Endothelial cell of umbilical vein (primary cell): ENCODE data around the gene SYNE1. TPM values are rescaled to one million over a fixed set of nuclear protein-coding genes. Genes with fewer than 3 reads are reported as not detected.
"Not testable (repeated sequence)": the region's sequence is repeated elsewhere in the genome, so short reads cannot be mapped to it uniquely, and the experiment has no call there.

Experiments used
- BruUV-seq: library from RNA; stranded (reverse); fragments of 400-500 nt; replicated peaks from 2 replicates; lab custom pipeline; 2021; lab: Mats Ljungman, UMichigan
- CTCF ChIA-PET: fragments of 300-600, 350-600 bp; sonication (Branson Sonifier 250); formaldehyde crosslinking; loops from one replicate; lab custom pipeline; 2021; ENCODE audit warnings: antibody characterized with exemption, inconsistent platforms; lab: Charles Lee
- POLR2A ChIA-PET: fragments of 300-600, 350-600 bp; sonication (Branson Sonifier 250); formaldehyde crosslinking; loops from one replicate; lab custom pipeline; 2021; ENCODE audit warnings: antibody characterized with exemption, inconsistent platforms; lab: Charles Lee
- DNase-seq: peaks from one replicate; pipeline ENCODE4 v3.0.0-alpha.2; 2011; ENCODE audit warnings: low read depth, low spot score
- FAIRE-seq: peaks from 2 replicates; lab custom pipeline; 2011; peaks lifted over from hg19 to GRCh38; lab: Jason Lieb, UNC
- H2AFZ ChIP-seq: 2 replicates; pipeline ENCODE4 v1.6.0; 2012; ENCODE audit warnings: low read depth, low read length, control low read depth, inconsistent platforms
- H3K27ac ChIP-seq: 2 replicates; pipeline ENCODE4 v1.5.1; 2011; ENCODE audit warnings: low read depth, mild to moderate bottlenecking, control low read depth, low read length, moderate library complexity; ENCODE audit not compliant: insufficient read depth
- H3K27me3 ChIP-seq, 2 experiments: 2 replicates each; pipeline versions ENCODE4 v1.6.0 to v1.6.1; 2011; ENCODE audit warnings: low read length in 2 of 2, mixed read lengths in 1 of 2; ENCODE audit not compliant: control insufficient read depth in 2 of 2, insufficient read depth in 2 of 2
- H3K36me3 ChIP-seq, 2 experiments: 2 replicates in 1 of 2; 3 replicates in 1 of 2; pipeline ENCODE4 v1.5.1; 2011; ENCODE audit warnings: low read length in 2 of 2, mild to moderate bottlenecking in 1 of 2, moderate library complexity in 1 of 2; ENCODE audit not compliant: control insufficient read depth in 2 of 2, insufficient read depth in 2 of 2; ENCODE audit errors: extremely low read depth in 1 of 2
- H3K4me1 ChIP-seq: 3 replicates; pipeline ENCODE4 v1.5.1; 2011; ENCODE audit warnings: mild to moderate bottlenecking, low read length; ENCODE audit not compliant: control insufficient read depth, insufficient read depth; ENCODE audit errors: extremely low read depth
- H3K4me2 ChIP-seq: 2 replicates; pipeline ENCODE4 v1.6.1; 2011; ENCODE audit warnings: low read length, control low read depth, mixed read lengths; ENCODE audit not compliant: insufficient read depth
- H3K4me3 ChIP-seq, 3 experiments: fragments of 200-600 bp in 1 of 3; sonication (generic), shearing (Covaris generic) in 1 of 3; replicated peaks in 1 of 3; 2 replicates each; pipeline ENCODE4 v1.5.1; 2011 to 2016; ENCODE audit warnings: control low read depth in 3 of 3, low read length in 3 of 3, mild to moderate bottlenecking in 2 of 3, inconsistent platforms in 1 of 3, low read depth in 1 of 3, moderate library complexity in 1 of 3; ENCODE audit not compliant: insufficient read depth in 1 of 3
- H3K79me2 ChIP-seq: 2 replicates; pipeline ENCODE4 v1.6.0; 2012; ENCODE audit warnings: low read length, inconsistent platforms; ENCODE audit not compliant: control insufficient read depth, insufficient read depth
- H3K9ac ChIP-seq: replicated peaks from 2 replicates; pipeline ENCODE3; 2011; ENCODE audit warnings: low read length, control low read depth; ENCODE audit not compliant: insufficient read depth; ENCODE audit errors: extremely low read depth
- H3K9me1 ChIP-seq: replicated peaks from 3 replicates; pipeline ENCODE4 v1.6.0; 2011; ENCODE audit warnings: mild to moderate bottlenecking, low read length; ENCODE audit not compliant: control insufficient read depth, insufficient read depth; ENCODE audit errors: extremely low read depth
- H3K9me3 ChIP-seq: replicated peaks from 2 replicates; pipeline ENCODE4 v1.5.1; 2012; ENCODE audit warnings: low read length, inconsistent platforms; ENCODE audit not compliant: control insufficient read depth, insufficient read depth
- H4K20me1 ChIP-seq: replicated peaks from 2 replicates; pipeline ENCODE3; 2011; ENCODE audit warnings: mild to moderate bottlenecking, low read length; ENCODE audit not compliant: control insufficient read depth, insufficient read depth; ENCODE audit errors: extremely low read depth
- CTCF ChIP-seq, 2 donors: IDR thresholded peaks; 1 replicate in 1 of 2; 2 replicates in 1 of 2; pipeline ENCODE4 v1.5.1; 2011; ENCODE audit warnings: low read length in 2 of 2, mild to moderate bottlenecking in 2 of 2, moderate library complexity in 2 of 2, control low read depth in 1 of 2, inconsistent platforms in 1 of 2, low read depth in 1 of 2; ENCODE audit not compliant: insufficient read depth in 1 of 2; ENCODE audit errors: extremely low read depth in 1 of 2
- EZH2 ChIP-seq: IDR thresholded peaks from 2 replicates; pipeline ENCODE4 v1.6.1; 2012; ENCODE audit warnings: borderline replicate concordance, low read depth, mild to moderate bottlenecking, moderate library complexity, low read length, inconsistent platforms; ENCODE audit not compliant: severe bottlenecking
- FOS ChIP-seq: IDR thresholded peaks from 2 replicates; pipeline ENCODE4 v1.6.1; 2011; ENCODE audit warnings: mild to moderate bottlenecking, low read length, moderate library complexity, borderline replicate concordance; ENCODE audit not compliant: insufficient read depth
- JUN ChIP-seq: IDR thresholded peaks from 2 replicates; pipeline ENCODE4 v1.6.1; 2011; ENCODE audit warnings: borderline replicate concordance, low read depth; ENCODE audit not compliant: insufficient read length, insufficient read depth
- MYC ChIP-seq: IDR thresholded peaks from one replicate; pipeline ENCODE4 v1.6.1; 2011; ENCODE audit warnings: mild to moderate bottlenecking, low read depth, low read length
- POLR2AphosphoS5 ChIP-seq: IDR thresholded peaks from 2 replicates; pipeline ENCODE4 v1.6.1; 2012; ENCODE audit warnings: low read depth, mild to moderate bottlenecking, control low read depth, low read length, moderate library complexity; ENCODE audit not compliant: insufficient read depth
- dilution Hi-C: fragments of 300-500 bp; cut with MboI; formaldehyde crosslinking; loops from one replicate; pipeline ENCODE4 v1.15.0; 2019; ENCODE audit warnings: low sequenced_read_pairs; ENCODE audit not compliant: extremely low pct_ligation_motif_present
- intact Hi-C: fragments of 100-400 bp; cut with micrococcal nuclease; formaldehyde crosslinking; loops from one replicate; pipeline ENCODE4 v1.10.0; 2022
- polyA plus RNA-seq, 4 experiments: library from polyadenylated mRNA; depleted of rRNA in 3 of 4; stranded (reverse) in 3 of 4; unstranded in 1 of 4; fragments of >200 nt; gene quantifications; 2 replicates each; pipeline versions ENCODE4 v1.2.1 to v1.2.3, GENCODE V29; 2011 to 2012; ENCODE audit warnings: missing spikeins in 1 of 4
- total RNA-seq: library from RNA; stranded (reverse); gene quantifications from 2 replicates; pipeline ENCODE4 v1.2.3, GENCODE V29; 2021

Gene SYNE1
- total and polyA plus RNA-seq, 2 donors (not counting 3 experiments of a cell fraction or from before 2014, with no cell fraction given): 26.5 to 52.3 TPM

DNA sequence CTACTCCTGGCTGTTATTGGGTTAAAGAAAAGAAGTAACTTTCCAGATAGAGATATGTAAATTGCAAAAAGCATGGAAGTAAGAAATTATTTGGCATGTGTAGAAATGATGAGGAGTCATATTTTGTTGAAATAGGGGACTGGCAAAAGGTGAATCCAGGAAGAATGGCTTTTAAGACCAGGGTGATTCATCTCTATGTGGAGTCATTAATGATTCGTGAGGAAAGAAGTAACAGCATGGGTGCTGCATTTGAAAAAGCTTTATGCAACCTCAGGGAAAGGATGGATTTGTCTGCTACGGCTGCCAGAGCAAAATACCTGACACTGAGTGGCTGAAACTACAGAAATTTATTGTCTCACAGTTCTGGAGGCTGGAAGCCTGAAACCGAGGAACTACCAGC, 14.8 kb upstream of the SYNE1 start:
- H3K27ac ChIP-seq: no peak overlapping the region
- dilution Hi-C loops: no loop called here
- no peak overlapping the region for H2AFZ ChIP-seq
- no peak for TF ChIP-seq POLR2AphosphoS5
- TF ChIP-seq JUN: no peak
- TF ChIP-seq CTCF (IDR thresholded peaks at IDR 0.05; ENCODE audit: extremely low read depth in 1 of 2, insufficient read depth in 1 of 2, low read depth in 1 of 2, low read length in 2 of 2): no peak
- no peak for TF ChIP-seq EZH2
- no peak for TF ChIP-seq FOS
- no peak for TF ChIP-seq MYC
- ChIA-PET POLR2A (no interaction called here), CTCF (interaction anchor here (0.7 to 1.9 kb wide), 2 partner anchors 9 to 12 kb away, joined by 3 to 6 read pairs; no protein-coding TSS in a partner anchor)
- no peaks in the 10 kb centered on the region for H3K9me1 ChIP-seq
- intact Hi-C loops: no loop called here
- no peak for FAIRE-seq
- H3K36me3 ChIP-seq: no peaks in the 10 kb centered on the region
- no peaks in the 10 kb centered on the region for H3K79me2 ChIP-seq
- no peaks in the 10 kb centered on the region for H3K27me3 ChIP-seq
- BruUV-seq: no TSS peak
- H3K4me2 ChIP-seq: no peak overlapping the region
- H3K9ac ChIP-seq: no peak overlapping the region
- H3K4me1 ChIP-seq: no peaks in the 10 kb centered on the region
- no peaks in the 10 kb centered on the region for H4K20me1 ChIP-seq
- no peak for DNase-seq
- H3K9me3 ChIP-seq: no peaks in the 10 kb centered on the region
- no peak overlapping the region for H3K4me3 ChIP-seq

DNA sequence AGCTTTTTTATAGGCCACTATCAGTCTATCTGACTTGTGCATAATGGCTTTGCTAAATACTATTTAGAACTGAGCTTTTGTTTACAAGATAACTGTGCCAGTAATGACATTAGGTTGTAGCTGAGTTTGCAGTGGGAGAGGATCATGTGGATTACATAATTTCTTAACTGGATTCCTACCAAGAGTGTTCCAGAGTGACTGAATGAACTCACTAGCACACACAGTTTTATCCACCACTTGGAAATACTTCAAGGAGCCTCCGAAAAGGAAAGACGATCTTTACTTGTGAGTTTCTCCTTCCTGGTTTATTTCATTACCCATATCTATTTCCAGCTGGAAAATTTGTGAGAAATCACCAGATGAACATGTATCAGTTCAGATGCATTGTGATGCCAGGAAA, 10.9 kb upstream of the SYNE1 start:
- Histone ChIP-seq H2AFZ (no peak overlapping the region), H3K9me3 (no peaks in the 10 kb centered on the region), H3K9me1 (no peaks in the 10 kb centered on the region), H3K36me3 (no peaks in the 10 kb centered on the region), H3K4me1 (no peaks in the 10 kb centered on the region), H3K79me2 (no peaks in the 10 kb centered on the region), H3K4me3 (no peak overlapping the region), H3K27ac (no peak overlapping the region), H4K20me1 (no peaks in the 10 kb centered on the region), H3K4me2 (no peak overlapping the region), H3K9ac (no peak overlapping the region), H3K27me3 (no peaks in the 10 kb centered on the region)
- TF ChIP-seq POLR2AphosphoS5 (no peak), MYC (no peak)
- no TSS peak for BruUV-seq
- FAIRE-seq: no peak
- POLR2A ChIA-PET: no interaction called here
- CTCF ChIA-PET: interaction anchor here (0.8 to 2.0 kb wide), 4 partner anchors 9 to 24 kb away, joined by 3 to 5 read pairs (median 3); no protein-coding TSS in a partner anchor
- dilution Hi-C loops (no loop called here), intact Hi-C loops (no loop called here)
- DNase-seq: no peak

DNA sequence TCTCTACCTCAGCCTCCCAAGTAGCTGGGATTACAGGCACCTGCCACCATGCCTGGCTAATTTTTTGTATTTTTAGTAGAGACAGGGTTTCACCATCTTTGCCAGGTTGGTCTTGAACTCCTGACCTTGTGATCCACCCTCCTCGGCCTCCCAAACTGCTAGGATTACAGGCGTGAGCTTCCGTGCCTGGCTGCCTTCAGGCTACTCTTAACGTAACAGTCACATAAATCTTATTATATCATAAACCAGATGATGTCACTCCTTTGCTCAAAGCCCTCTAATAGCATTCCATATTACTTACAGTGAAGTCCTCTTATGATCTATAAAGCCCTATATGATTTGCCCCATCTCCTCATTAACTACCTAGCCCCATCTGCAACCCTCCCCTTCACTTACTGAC, 9.6 kb upstream of the SYNE1 start:
- H2AFZ ChIP-seq, H3K79me2 ChIP-seq, H3K4me3 ChIP-seq, H3K4me1 ChIP-seq, H3K9ac ChIP-seq, H3K9me3 ChIP-seq, dilution Hi-C loops, H3K9me1 ChIP-seq, DNase-seq, intact Hi-C loops, H4K20me1 ChIP-seq, FAIRE-seq, H3K27me3 ChIP-seq, POLR2A ChIA-PET, H3K27ac ChIP-seq, H3K36me3 ChIP-seq, H3K4me2 ChIP-seq, BruUV-seq, CTCF ChIA-PET: not testable (repeated sequence)
